Keratinocyte (primary cell): ENCODE measurements around the gene SPSB4. TPM values are rescaled to one million over a fixed set of nuclear protein-coding genes. Genes with fewer than 3 reads are reported as not detected.

Source experiments
- DNase-seq: peaks from one replicate; pipeline ENCODE4 v3.0.0-alpha.2; 2011; ENCODE audit warnings: low read depth, missing footprints, low spot score
- FAIRE-seq: peaks from 2 replicates; lab custom pipeline; 2011; peaks lifted over from hg19 to GRCh38; lab: Jason Lieb, UNC
- H2AFZ ChIP-seq: 2 replicates; pipeline ENCODE4 v1.6.0; 2012; ENCODE audit warnings: low read length, control low read depth, inconsistent platforms; ENCODE audit not compliant: control insufficient read depth
- H3K27ac ChIP-seq: 2 replicates; pipeline ENCODE4 v1.5.1; 2011; ENCODE audit warnings: low read length; ENCODE audit not compliant: control insufficient read depth, insufficient read depth
- H3K27me3 ChIP-seq: 3 replicates; pipeline ENCODE4 v1.6.0; 2011; ENCODE audit warnings: low read length; ENCODE audit not compliant: control insufficient read depth, insufficient read depth; ENCODE audit errors: extremely low read depth
- H3K36me3 ChIP-seq, 2 experiments: 2 replicates in 1 of 2; 3 replicates in 1 of 2; pipeline ENCODE4 v1.5.1; 2011; ENCODE audit warnings: low read length in 2 of 2, mild to moderate bottlenecking in 1 of 2; ENCODE audit not compliant: control insufficient read depth in 2 of 2, insufficient read depth in 2 of 2; ENCODE audit errors: extremely low read depth in 1 of 2
- H3K4me1 ChIP-seq: 3 replicates; pipeline ENCODE4 v1.5.1; 2011; ENCODE audit warnings: low read length; ENCODE audit not compliant: control insufficient read depth, insufficient read depth; ENCODE audit errors: extremely low read depth
- H3K4me2 ChIP-seq: 3 replicates; pipeline ENCODE4 v1.6.0; 2011; ENCODE audit warnings: low read depth, low read length; ENCODE audit not compliant: control insufficient read depth, insufficient read depth; ENCODE audit errors: extremely low read depth
- H3K4me3 ChIP-seq, 3 experiments: fragments of 200-600 bp in 1 of 3; sonication (generic) in 1 of 3; 2 replicates in 2 of 3; 3 replicates in 1 of 3; pipeline ENCODE4 v1.5.1; 2011 to 2016; ENCODE audit warnings: low read length in 3 of 3, mild to moderate bottlenecking in 3 of 3, control low read depth in 2 of 3, inconsistent platforms in 1 of 3, low read depth in 1 of 3, mixed read lengths in 1 of 3, mixed run types in 1 of 3, moderate library complexity in 1 of 3; ENCODE audit not compliant: control insufficient read depth in 2 of 3, insufficient read depth in 2 of 3; ENCODE audit errors: extremely low read depth in 1 of 3
- H3K79me2 ChIP-seq: 2 replicates; pipeline ENCODE4 v1.6.0; 2012; ENCODE audit warnings: low read length; ENCODE audit not compliant: control insufficient read depth, insufficient read depth
- H3K9ac ChIP-seq: 3 replicates; pipeline ENCODE4 v1.6.0; 2011; ENCODE audit warnings: low read length; ENCODE audit not compliant: control insufficient read depth, insufficient read depth; ENCODE audit errors: extremely low read depth
- H3K9me1 ChIP-seq: 3 replicates; pipeline ENCODE4 v1.6.0; 2011; ENCODE audit warnings: low read length; ENCODE audit not compliant: control insufficient read depth, insufficient read depth; ENCODE audit errors: extremely low read depth
- H3K9me3 ChIP-seq: 2 replicates; pipeline ENCODE4 v1.5.1; 2012; ENCODE audit warnings: low read depth, low read length; ENCODE audit not compliant: control insufficient read depth
- H4K20me1 ChIP-seq: 3 replicates; pipeline ENCODE4 v1.6.0; 2011; ENCODE audit warnings: low read length; ENCODE audit not compliant: control insufficient read depth, insufficient read depth; ENCODE audit errors: extremely low read depth
- CTCF ChIP-seq, 3 experiments: IDR thresholded peaks in 1 of 3; conservative IDR thresholded peaks in 1 of 3; optimal IDR thresholded peaks in 1 of 3; 2 replicates in 2 of 3; 3 replicates in 1 of 3; pipeline versions ENCODE3 to v1.5.1; 2011; ENCODE audit warnings: low read length in 3 of 3, mild to moderate bottlenecking in 3 of 3, moderate library complexity in 2 of 3, control low read depth in 1 of 3, inconsistent platforms in 1 of 3; ENCODE audit not compliant: insufficient read depth in 2 of 3; ENCODE audit errors: extremely low read depth in 1 of 3
- EZH2 ChIP-seq: IDR thresholded peaks from one replicate; pipeline ENCODE4 v1.6.1; 2012; ENCODE audit warnings: inconsistent platforms, mild to moderate bottlenecking, low read length, moderate library complexity
- dilution Hi-C: fragments of 300-500 bp; cut with MboI; formaldehyde crosslinking; loops from one replicate; pipeline ENCODE4 v1.7.0; 2020; ENCODE audit warnings: low sequenced_read_pairs; ENCODE audit not compliant: extremely low pct_ligation_motif_present
- polyA plus RNA-seq, 5 experiments: library from polyadenylated mRNA; depleted of rRNA in 3 of 5; stranded (reverse) in 3 of 5; stranded (forward) in 1 of 5; unstranded in 1 of 5; fragments of >200 nt; gene quantifications; 1 replicate in 1 of 5; 2 replicates in 3 of 5; 3 replicates in 1 of 5; pipeline versions ENCODE4 v1.2.1 to v1.2.3, GENCODE V29; 2011 to 2012; ENCODE audit warnings: missing spikeins in 2 of 5, low read depth in 1 of 5, low replicate concordance in 1 of 5

The SPSB4 gene
- polyA plus RNA-seq, 1 donor (not counting 4 experiments of a cell fraction or from before 2014, with no cell fraction given): not detected

GRCh38 chr3:141030296-141030695 lies 20.9 kb upstream of the SPSB4 start:
- H3K4me2 ChIP-seq: no peak overlapping the region
- dilution Hi-C loops: no loop called here
- H3K9me1 ChIP-seq: no peaks in the 10 kb centered on the region
- FAIRE-seq (no peak), DNase-seq (no peak)
- H3K27me3 ChIP-seq: no peaks in the 10 kb centered on the region
- no peak overlapping the region for H2AFZ ChIP-seq
- no peaks in the 10 kb centered on the region for H3K79me2 ChIP-seq
- TF ChIP-seq EZH2 (no peak), CTCF (optimal IDR thresholded peaks at IDR 0.05 in 1 of 3, IDR thresholded peaks at IDR 0.05 in 1 of 3, conservative IDR thresholded peaks at IDR 0.05 in 1 of 3; ENCODE audit: extremely low read depth in 1 of 3, insufficient read depth in 2 of 3, low read length in 3 of 3) (no peak)
- H3K4me3 ChIP-seq: no peak overlapping the region
- no peaks in the 10 kb centered on the region for H3K9me3 ChIP-seq
- H3K9ac ChIP-seq: no peak overlapping the region
- no peaks in the 10 kb centered on the region for H3K4me1 ChIP-seq
- no peaks in the 10 kb centered on the region for H3K36me3 ChIP-seq
- H4K20me1 ChIP-seq: no peaks in the 10 kb centered on the region
- H3K27ac ChIP-seq: no peak overlapping the region

- no peaks in the 10 kb centered on the region for H3K4me1 ChIP-seq
- no peaks in the 10 kb centered on the region for H3K9me3 ChIP-seq
- no peaks in the 10 kb centered on the region for H3K36me3 ChIP-seq
- H3K79me2 ChIP-seq: no peaks in the 10 kb centered on the region
- no peak overlapping the region for H3K27ac ChIP-seq
- no peaks in the 10 kb centered on the region for H4K20me1 ChIP-seq
- H3K4me3 ChIP-seq: no peak overlapping the region
- H3K27me3 ChIP-seq: peaks cover 11% of the 10 kb centered on the region
- H3K9me1 ChIP-seq: no peaks in the 10 kb centered on the region
- H3K9ac ChIP-seq: no peak overlapping the region
- dilution Hi-C loops: no loop called here
- DNase-seq (no peak), FAIRE-seq (no peak)
- TF ChIP-seq EZH2: no peak
- no peak for TF ChIP-seq CTCF (optimal IDR thresholded peaks at IDR 0.05 in 1 of 3, IDR thresholded peaks at IDR 0.05 in 1 of 3, conservative IDR thresholded peaks at IDR 0.05 in 1 of 3; ENCODE audit: extremely low read depth in 1 of 3, insufficient read depth in 2 of 3, low read length in 3 of 3)
- no peak overlapping the region for H3K4me2 ChIP-seq
- H2AFZ ChIP-seq: no peak overlapping the region
Observed at GRCh38 chr3:141039589-141039988, 11.6 kb upstream of the SPSB4 start.
